PFSK-1 (cell line): ENCODE data around the gene WSCD2.

Experiments used
- POLR2AphosphoS5 ChIP-seq: IDR thresholded peaks from 2 replicates; pipeline ENCODE4 v1.6.1; 2012; ENCODE audit warnings: low read depth, mild to moderate bottlenecking, control low read depth, low read length, moderate library complexity
- REST ChIP-seq, 2 experiments: IDR thresholded peaks; 2 replicates each; pipeline versions ENCODE4 v1.6.1 to v1.8.0; 2011 to 2012; ENCODE audit warnings: low read depth in 2 of 2, low read length in 2 of 2, control low read depth in 1 of 2, inconsistent platforms in 1 of 2, mild to moderate bottlenecking in 1 of 2, moderate library complexity in 1 of 2; ENCODE audit not compliant: insufficient read depth in 1 of 2
- TAF1 ChIP-seq: IDR thresholded peaks from 2 replicates; pipeline ENCODE4 v1.6.1; 2012; ENCODE audit warnings: low read length, control low read depth, borderline replicate concordance; ENCODE audit not compliant: insufficient read depth

GRCh38 chr12:108193493-108193892 lies 64.4 kb downstream of the WSCD2 start:
- TF ChIP-seq REST (IDR thresholded peaks at IDR 0.05; ENCODE audit: insufficient read depth in 1 of 2, low read depth in 2 of 2, low read length in 2 of 2) (no peak), POLR2AphosphoS5 (no peak), TAF1 (no peak)
